A673 (cell line): ENCODE data around the gene PPARGC1A. TPM values are rescaled to one million over a fixed set of nuclear protein-coding genes. Genes with fewer than 3 reads are reported as not detected.

Experiments used
- BruUV-seq: library from RNA; stranded (reverse); fragments of 400-500 nt; replicated peaks from 2 replicates; lab custom pipeline; 2021; lab: Mats Ljungman, UMichigan
- CTCF ChIA-PET: fragments of 300-600 bp; sonication (Branson Sonifier 250); formaldehyde crosslinking; loops from one replicate; lab custom pipeline; 2022; ENCODE audit warnings: antibody characterized with exemption; lab: Charles Lee
- POLR2A ChIA-PET: fragments of 300-600 bp; sonication (Branson Sonifier 250); formaldehyde crosslinking; loops from one replicate; lab custom pipeline; 2022; ENCODE audit warnings: antibody characterized with exemption; ENCODE audit not compliant: low non-redundant PET; lab: Charles Lee
- DNase-seq: peaks from one replicate; pipeline ENCODE4 v3.0.0-alpha.2; 2015; ENCODE audit warnings: low spot score
- H3K27ac ChIP-seq: fragments of 200-600 bp; sonication (generic); 2 replicates; pipeline ENCODE4 v1.5.1; 2016; ENCODE audit warnings: mixed run types, low read depth, mild to moderate bottlenecking, mixed read lengths, antibody characterized with exemption, low read length; ENCODE audit not compliant: poor library complexity, severe bottlenecking
- H3K27me3 ChIP-seq: fragments of 200-600 bp; sonication (generic); replicated peaks from 2 replicates; pipeline ENCODE4 v1.6.1; 2017; ENCODE audit warnings: mixed run types, low read depth, mild to moderate bottlenecking, mixed read lengths, antibody characterized with exemption, low read length; ENCODE audit not compliant: insufficient read depth, poor library complexity
- H3K36me3 ChIP-seq: fragments of 200-600 bp; sonication (generic); 2 replicates; pipeline ENCODE4 v1.6.1; 2016; ENCODE audit warnings: mixed run types, mild to moderate bottlenecking, mixed read lengths, antibody characterized with exemption, low read length; ENCODE audit not compliant: insufficient read depth, poor library complexity, severe bottlenecking
- H3K4me1 ChIP-seq: fragments of 200-600 bp; sonication (generic); 2 replicates; pipeline ENCODE4 v1.6.1; 2017; ENCODE audit warnings: mixed run types, mild to moderate bottlenecking, mixed read lengths, antibody characterized with exemption, low read length; ENCODE audit not compliant: insufficient read depth, poor library complexity, severe bottlenecking
- H3K4me3 ChIP-seq: fragments of 200-600 bp; sonication (generic); 2 replicates; pipeline ENCODE4 v1.5.1; 2016; ENCODE audit warnings: low read depth, mixed run types, mild to moderate bottlenecking, mixed read lengths, low read length; ENCODE audit not compliant: poor library complexity, severe bottlenecking
- H3K9me3 ChIP-seq: fragments of 200-600 bp; sonication (generic); 2 replicates; pipeline ENCODE4 v1.6.1; 2016; ENCODE audit warnings: mixed run types, low read depth, mild to moderate bottlenecking, mixed read lengths, antibody characterized with exemption, low read length; ENCODE audit not compliant: poor library complexity, severe bottlenecking
- EZH2 ChIP-seq: fragments of 200-600 bp; sonication (generic); IDR thresholded peaks from 2 replicates; pipeline ENCODE4 v1.6.1; 2017; ENCODE audit warnings: borderline replicate concordance, low read depth, mild to moderate bottlenecking, mixed read lengths, antibody characterized with exemption, low read length; ENCODE audit not compliant: poor library complexity, severe bottlenecking
- intact Hi-C: fragments of 100-400 bp; cut with micrococcal nuclease; formaldehyde crosslinking; loops from one replicate; pipeline ENCODE4 v1.10.0; 2022; ENCODE audit not compliant: unreplicated experiment
- total RNA-seq: library from RNA; stranded (reverse); gene quantifications from 2 replicates; pipeline ENCODE4 v1.2.3, GENCODE V29; 2021
- TF ChIP-seq, protein P1 (sequence below): fragments of 300-800, 200-600 bp; sonication (generic); conservative IDR thresholded peaks from 2 replicates; pipeline ENCODE4 v1.5.1; 2017; ENCODE audit warnings: low read depth, mild to moderate bottlenecking, antibody characterized with exemption, low read length, moderate library complexity, mixed read lengths

The PPARGC1A gene
- total RNA-seq, 1 experiment from 2014 or later: not detected

DNA sequence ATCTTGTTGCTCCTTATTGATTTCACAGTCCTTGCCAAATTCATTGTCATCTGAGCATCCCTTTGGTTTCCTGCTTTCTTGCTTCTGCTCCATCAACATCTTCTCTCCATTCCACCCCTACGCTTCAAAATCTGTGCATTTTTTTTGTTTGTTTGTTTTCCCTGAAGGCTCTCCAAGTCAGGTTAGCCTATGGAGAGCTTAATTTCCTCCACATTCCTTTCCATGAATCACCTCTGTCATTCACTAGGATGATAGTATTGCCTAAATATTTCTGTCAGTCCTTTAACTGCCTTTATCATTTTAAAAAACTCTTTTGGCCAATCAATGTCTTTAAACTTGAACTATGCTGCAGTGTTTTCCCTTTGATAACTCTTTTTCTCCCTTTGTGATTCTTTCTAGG, 67.7 kb downstream of the PPARGC1A start:
- Histone ChIP-seq H3K27ac (no peak overlapping the region), H3K36me3 (no peaks in the 10 kb centered on the region), H3K9me3 (no peaks in the 10 kb centered on the region), H3K27me3 (no peaks in the 10 kb centered on the region), H3K4me1 (no peaks in the 10 kb centered on the region), H3K4me3 (no peak overlapping the region)
- TF ChIP-seq, protein P1, sequence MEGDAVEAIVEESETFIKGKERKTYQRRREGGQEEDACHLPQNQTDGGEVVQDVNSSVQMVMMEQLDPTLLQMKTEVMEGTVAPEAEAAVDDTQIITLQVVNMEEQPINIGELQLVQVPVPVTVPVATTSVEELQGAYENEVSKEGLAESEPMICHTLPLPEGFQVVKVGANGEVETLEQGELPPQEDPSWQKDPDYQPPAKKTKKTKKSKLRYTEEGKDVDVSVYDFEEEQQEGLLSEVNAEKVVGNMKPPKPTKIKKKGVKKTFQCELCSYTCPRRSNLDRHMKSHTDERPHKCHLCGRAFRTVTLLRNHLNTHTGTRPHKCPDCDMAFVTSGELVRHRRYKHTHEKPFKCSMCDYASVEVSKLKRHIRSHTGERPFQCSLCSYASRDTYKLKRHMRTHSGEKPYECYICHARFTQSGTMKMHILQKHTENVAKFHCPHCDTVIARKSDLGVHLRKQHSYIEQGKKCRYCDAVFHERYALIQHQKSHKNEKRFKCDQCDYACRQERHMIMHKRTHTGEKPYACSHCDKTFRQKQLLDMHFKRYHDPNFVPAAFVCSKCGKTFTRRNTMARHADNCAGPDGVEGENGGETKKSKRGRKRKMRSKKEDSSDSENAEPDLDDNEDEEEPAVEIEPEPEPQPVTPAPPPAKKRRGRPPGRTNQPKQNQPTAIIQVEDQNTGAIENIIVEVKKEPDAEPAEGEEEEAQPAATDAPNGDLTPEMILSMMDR: no peak
- no peak for TF ChIP-seq EZH2
- intact Hi-C loops: no loop called here
- BruUV-seq: no TSS peak
- DNase-seq: no peak
- POLR2A ChIA-PET: no interaction called here
- CTCF ChIA-PET: no interaction called here

DNA sequence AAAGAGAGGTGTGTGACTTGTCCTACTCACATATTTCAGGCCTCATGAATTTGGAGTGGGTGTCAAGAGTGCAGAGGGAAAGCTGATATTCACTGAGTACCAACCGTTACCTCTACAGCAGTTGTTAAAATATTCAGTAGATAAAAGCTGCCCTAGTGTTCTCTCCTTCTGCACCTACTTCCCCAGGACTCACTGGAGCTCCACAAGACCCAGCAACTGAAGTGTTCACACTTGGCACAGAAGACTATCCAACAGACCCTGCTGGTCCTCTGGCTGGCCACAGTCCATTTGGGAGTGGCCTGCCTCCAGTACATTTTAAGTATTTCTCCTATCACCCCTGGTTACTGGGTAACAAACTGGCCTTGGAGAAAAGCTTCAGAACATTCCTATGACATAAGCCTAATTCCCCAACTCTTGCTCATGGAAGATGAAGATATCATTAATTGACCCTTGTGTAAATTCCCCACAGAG, 70.8 kb downstream of the PPARGC1A start:
- ChIA-PET POLR2A (no interaction called here), CTCF (no interaction called here)
- Histone ChIP-seq H3K36me3 (no peaks in the 10 kb centered on the region), H3K9me3 (no peaks in the 10 kb centered on the region), H3K4me1 (no peaks in the 10 kb centered on the region), H3K4me3 (no peak overlapping the region), H3K27ac (no peak overlapping the region), H3K27me3 (no peaks in the 10 kb centered on the region)
- intact Hi-C loops: no loop called here
- no peak for DNase-seq
- no TSS peak for BruUV-seq
- TF ChIP-seq, protein P1: no peak
- TF ChIP-seq EZH2: no peak

DNA sequence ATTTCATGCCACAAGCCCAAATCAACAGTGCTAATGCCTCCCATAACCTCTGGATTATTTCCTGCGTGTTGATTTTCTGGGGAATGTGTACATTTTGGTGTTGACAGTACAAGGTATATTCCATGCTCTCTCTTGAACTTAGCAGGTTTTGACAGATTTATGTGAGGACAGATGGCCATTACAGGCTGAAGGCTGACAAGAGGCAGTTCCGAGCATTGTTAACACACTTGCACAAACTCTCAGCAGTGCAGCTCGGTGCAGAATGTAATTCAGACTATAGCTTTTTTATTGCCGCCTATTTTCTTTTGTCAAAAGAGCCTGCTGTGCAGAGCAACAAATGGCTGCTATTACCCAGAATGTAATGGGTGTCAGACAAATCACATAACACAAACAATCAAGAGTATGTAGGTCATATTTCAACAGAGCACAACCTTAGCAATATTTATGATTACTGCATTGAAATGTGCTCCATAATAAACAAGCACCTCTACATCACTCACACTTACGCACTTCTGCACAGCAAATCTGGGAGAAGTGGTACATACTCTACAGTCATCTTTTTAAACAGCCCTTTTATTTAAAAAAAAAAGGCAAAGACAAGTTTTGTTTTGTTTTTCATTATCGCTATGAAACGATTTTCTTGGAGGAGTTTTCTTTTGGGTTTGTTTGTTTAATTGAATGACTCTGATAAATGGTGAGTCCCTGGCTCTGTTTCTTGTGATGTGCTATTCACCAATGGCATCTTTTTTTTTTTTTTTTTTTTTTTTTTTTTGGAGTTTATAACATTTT, 71.6 kb downstream of the PPARGC1A start:
- no TSS peak for BruUV-seq
- Histone ChIP-seq H3K9me3 (no peaks in the 10 kb centered on the region), H3K4me3 (no peak overlapping the region), H3K27ac (no peak overlapping the region), H3K4me1 (no peaks in the 10 kb centered on the region), H3K36me3 (no peaks in the 10 kb centered on the region), H3K27me3 (no peaks in the 10 kb centered on the region)
- intact Hi-C loops: no loop called here
- TF ChIP-seq EZH2: no peak
- TF ChIP-seq, protein P1: no peak
- POLR2A ChIA-PET: no interaction called here
- no peak for DNase-seq
- CTCF ChIA-PET: no interaction called here
